Activated CD4-positive, alpha-beta T cell treated with anti-CD3 and anti-CD28 coated beads, Interleukin-2, Interleukin-4, amounts not matched to agents 100 ng/mL and 50 ng/mL, durations not matched to agents 16 hours and 8 hours (primary cell): ENCODE results near the gene OR51G2.

ENCODE experiments used
- DNase-seq: peaks from one replicate; pipeline ENCODE4 v3.0.0-alpha.2; 2020; ENCODE audit warnings: low spot score

Gene OR51G2

DNA sequence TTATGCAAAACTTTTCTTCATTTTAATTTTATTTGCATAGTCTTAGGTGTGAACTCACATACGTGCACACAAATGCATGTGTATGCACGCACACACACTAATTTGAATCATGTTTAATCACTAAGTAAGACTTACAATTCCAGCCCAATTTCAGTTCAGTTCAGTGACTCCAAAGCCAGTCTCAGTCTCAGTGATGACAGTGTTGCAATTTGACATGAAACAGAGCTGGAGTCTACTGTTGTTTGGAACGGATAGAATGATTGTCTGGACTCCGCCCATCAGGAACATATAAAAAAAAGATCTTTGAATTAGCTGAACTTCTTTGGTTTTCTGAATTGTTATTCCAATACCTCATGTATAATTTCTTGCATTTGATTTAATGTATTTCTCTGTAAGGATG is 55.3 kb downstream of the OR51G2 start:
- no peak for DNase-seq
